Measurements from ENCODE around the gene KCNE3.

KCNE3 gene

DNA sequence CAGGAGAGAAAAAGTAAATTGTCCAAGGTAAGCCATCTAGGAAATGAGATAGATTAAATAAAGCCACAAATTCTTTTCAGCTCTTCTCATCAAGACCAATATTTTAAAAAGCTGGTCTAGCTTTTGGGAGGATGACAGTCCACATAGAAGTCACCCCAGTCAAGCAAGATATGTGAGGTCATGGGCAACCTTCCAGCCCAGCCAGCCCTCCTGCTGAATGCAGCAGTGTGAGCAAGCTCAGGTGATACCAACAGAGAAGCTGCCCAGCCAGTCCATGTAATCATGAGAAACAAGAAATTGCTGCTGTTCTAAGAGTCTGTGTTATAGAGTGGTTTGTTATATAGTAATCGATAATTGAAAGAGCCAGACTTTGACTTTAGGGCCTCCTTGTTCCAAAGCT, 28.7 kb downstream of the KCNE3 start:
- Histone ChIP-seq H3K9me3 (ENCODE audit: insufficient read depth, low read length) (no peaks in the 10 kb centered on the region), H3K9me2 (replicated peaks; ENCODE audit: insufficient read depth, low read length) (no peaks in the 10 kb centered on the region), H3F3A (ENCODE audit: insufficient read depth) (no peaks in the 10 kb centered on the region), H3K4me2 (ENCODE audit: low read depth, low read length, poor library complexity, severe bottlenecking) (no peak overlapping the region), H3K9ac (ENCODE audit: low read length) (no peak overlapping the region), H3K36me3 (ENCODE audit: low read length) (no peaks in the 10 kb centered on the region), H3K27me3 (ENCODE audit: low read length) (no peaks in the 10 kb centered on the region), H2AFZ (ENCODE audit: low read depth, low read length, severe bottlenecking) (no peak overlapping the region), H3K27ac (ENCODE audit: low read depth, low read length) (no peak overlapping the region), H3K79me2 (ENCODE audit: insufficient read depth, low read length) (no peaks in the 10 kb centered on the region), H3K4me3 (ENCODE audit: insufficient read depth, low read length, poor library complexity, severe bottlenecking) (no peak overlapping the region), H4K20me1 (ENCODE audit: low read depth, low read length) (no peaks in the 10 kb centered on the region)
- TF ChIP-seq CTCF (IDR thresholded peaks at IDR 0.05; ENCODE audit: insufficient read depth, low read length, poor library complexity, severe bottlenecking) (no peak), EZH2phosphoT487 (conservative IDR thresholded peaks at IDR 0.05; ENCODE audit: low read length) (no peak)

GRCh38 chr11:74437441-74438042, 29.8 kb downstream of the KCNE3 start:
- Histone ChIP-seq H3K4me2 (ENCODE audit: low read depth, low read length, poor library complexity, severe bottlenecking) (no peak overlapping the region), H3K9me3 (ENCODE audit: insufficient read depth, low read length) (no peaks in the 10 kb centered on the region), H3K9me2 (replicated peaks; ENCODE audit: insufficient read depth, low read length) (no peaks in the 10 kb centered on the region), H2AFZ (ENCODE audit: low read depth, low read length, severe bottlenecking) (no peak overlapping the region), H3K4me3 (ENCODE audit: insufficient read depth, low read length, poor library complexity, severe bottlenecking) (no peak overlapping the region), H3K27me3 (ENCODE audit: low read length) (no peaks in the 10 kb centered on the region), H3K9ac (ENCODE audit: low read length) (no peak overlapping the region), H3K79me2 (ENCODE audit: insufficient read depth, low read length) (no peaks in the 10 kb centered on the region), H4K20me1 (ENCODE audit: low read depth, low read length) (no peaks in the 10 kb centered on the region), H3K36me3 (ENCODE audit: low read length) (no peaks in the 10 kb centered on the region), H3K27ac (ENCODE audit: low read depth, low read length) (no peak overlapping the region), H3F3A (ENCODE audit: insufficient read depth) (no peaks in the 10 kb centered on the region)
- no peak for TF ChIP-seq CTCF (IDR thresholded peaks at IDR 0.05; ENCODE audit: insufficient read depth, low read length, poor library complexity, severe bottlenecking)
- TF ChIP-seq EZH2phosphoT487 (conservative IDR thresholded peaks at IDR 0.05; ENCODE audit: low read length), result no peak

- Histone ChIP-seq H3K4me3 (ENCODE audit: insufficient read depth, low read length, poor library complexity, severe bottlenecking) (no peak overlapping the region), H3K9ac (ENCODE audit: low read length) (no peak overlapping the region), H3K27ac (ENCODE audit: low read depth, low read length) (no peak overlapping the region), H3K9me3 (ENCODE audit: insufficient read depth, low read length) (no peaks in the 10 kb centered on the region), H4K20me1 (ENCODE audit: low read depth, low read length) (no peaks in the 10 kb centered on the region), H3K36me3 (ENCODE audit: low read length) (no peaks in the 10 kb centered on the region), H3K79me2 (ENCODE audit: insufficient read depth, low read length) (no peaks in the 10 kb centered on the region), H2AFZ (ENCODE audit: low read depth, low read length, severe bottlenecking) (no peak overlapping the region), H3F3A (ENCODE audit: insufficient read depth) (no peaks in the 10 kb centered on the region), H3K27me3 (ENCODE audit: low read length) (no peaks in the 10 kb centered on the region), H3K4me2 (ENCODE audit: low read depth, low read length, poor library complexity, severe bottlenecking) (no peak overlapping the region), H3K9me2 (replicated peaks; ENCODE audit: insufficient read depth, low read length) (no peaks in the 10 kb centered on the region)
- TF ChIP-seq CTCF (IDR thresholded peaks at IDR 0.05; ENCODE audit: insufficient read depth, low read length, poor library complexity, severe bottlenecking) (no peak), EZH2phosphoT487 (conservative IDR thresholded peaks at IDR 0.05; ENCODE audit: low read length) (no peak)
Measured at GRCh38 chr11:74434528-74434927, 32.8 kb downstream of the KCNE3 start.
